Endothelial cell of umbilical vein (primary cell): Measurements from ENCODE around the gene PPFIBP1.

Source experiments
- FOS ChIP-seq: IDR thresholded peaks from 2 replicates; pipeline ENCODE4 v1.6.1; 2011; ENCODE audit warnings: mild to moderate bottlenecking, low read length, moderate library complexity, borderline replicate concordance; ENCODE audit not compliant: insufficient read depth
- GATA2 ChIP-seq: IDR thresholded peaks from 2 replicates; pipeline ENCODE4 v1.7.0; 2011; ENCODE audit warnings: low read depth, mild to moderate bottlenecking, moderate library complexity, mixed read lengths, low read length; ENCODE audit not compliant: insufficient read length, insufficient read depth
- POLR2A ChIP-seq: IDR thresholded peaks from 2 replicates; pipeline ENCODE4 v1.6.1; 2012; ENCODE audit warnings: low read depth, mild to moderate bottlenecking, control low read depth, low read length
- TF ChIP-seq, protein P1 (sequence below), 2 donors: IDR thresholded peaks; 1 replicate in 1 of 2; 2 replicates in 1 of 2; pipeline ENCODE4 v1.5.1; 2011; ENCODE audit warnings: low read length in 2 of 2, mild to moderate bottlenecking in 2 of 2, moderate library complexity in 2 of 2, control low read depth in 1 of 2, inconsistent platforms in 1 of 2, low read depth in 1 of 2; ENCODE audit not compliant: insufficient read depth in 1 of 2; ENCODE audit errors: extremely low read depth in 1 of 2

- TF ChIP-seq POLR2A (no peak), FOS (no peak), GATA2 (no peak)
- TF ChIP-seq, protein P1, sequence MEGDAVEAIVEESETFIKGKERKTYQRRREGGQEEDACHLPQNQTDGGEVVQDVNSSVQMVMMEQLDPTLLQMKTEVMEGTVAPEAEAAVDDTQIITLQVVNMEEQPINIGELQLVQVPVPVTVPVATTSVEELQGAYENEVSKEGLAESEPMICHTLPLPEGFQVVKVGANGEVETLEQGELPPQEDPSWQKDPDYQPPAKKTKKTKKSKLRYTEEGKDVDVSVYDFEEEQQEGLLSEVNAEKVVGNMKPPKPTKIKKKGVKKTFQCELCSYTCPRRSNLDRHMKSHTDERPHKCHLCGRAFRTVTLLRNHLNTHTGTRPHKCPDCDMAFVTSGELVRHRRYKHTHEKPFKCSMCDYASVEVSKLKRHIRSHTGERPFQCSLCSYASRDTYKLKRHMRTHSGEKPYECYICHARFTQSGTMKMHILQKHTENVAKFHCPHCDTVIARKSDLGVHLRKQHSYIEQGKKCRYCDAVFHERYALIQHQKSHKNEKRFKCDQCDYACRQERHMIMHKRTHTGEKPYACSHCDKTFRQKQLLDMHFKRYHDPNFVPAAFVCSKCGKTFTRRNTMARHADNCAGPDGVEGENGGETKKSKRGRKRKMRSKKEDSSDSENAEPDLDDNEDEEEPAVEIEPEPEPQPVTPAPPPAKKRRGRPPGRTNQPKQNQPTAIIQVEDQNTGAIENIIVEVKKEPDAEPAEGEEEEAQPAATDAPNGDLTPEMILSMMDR (IDR thresholded peaks at IDR 0.05; ENCODE audit: extremely low read depth in 1 of 2, insufficient read depth in 1 of 2, low read depth in 1 of 2, low read length in 2 of 2) = no peak
These were observed 6.5 kb upstream of the PPFIBP1 start for GRCh38 chr12:27517546-27517945.
